Adipocyte (in vitro differentiated cells): ENCODE measurements around the gene DHRS1.
"Not testable (repeated sequence)": the region's sequence is repeated elsewhere in the genome, so short reads cannot be mapped to it uniquely, and the experiment has no call there.

Experiments
- DNase-seq: peaks from one replicate; pipeline ENCODE4 v3.0.0-alpha.2; 2015; ENCODE audit warnings: low read depth
- H3K27me3 ChIP-seq: replicated peaks from 2 replicates; pipeline ENCODE4 v1.7.0; 2013; ENCODE audit warnings: mild to moderate bottlenecking, low read length, moderate library complexity; ENCODE audit not compliant: control insufficient read depth, insufficient read depth
- H3K36me3 ChIP-seq: 2 replicates; pipeline ENCODE4 v1.7.0; 2013; ENCODE audit warnings: low read length, mild to moderate bottlenecking, moderate library complexity; ENCODE audit not compliant: control insufficient read depth, insufficient read depth, severe bottlenecking
- H3K4me1 ChIP-seq: 2 replicates; pipeline ENCODE4 v1.7.0; 2013; ENCODE audit warnings: mild to moderate bottlenecking, low read length, moderate library complexity; ENCODE audit not compliant: control insufficient read depth, insufficient read depth
- H3K4me3 ChIP-seq: 2 replicates; pipeline ENCODE4 v1.7.0; 2013; ENCODE audit warnings: mild to moderate bottlenecking, low read length, moderate library complexity
- H3K9ac ChIP-seq: 2 replicates; pipeline ENCODE4 v1.7.0; 2013; ENCODE audit warnings: mild to moderate bottlenecking, low read length, moderate library complexity
- H3K9me3 ChIP-seq: 2 replicates; pipeline ENCODE4 v1.7.0; 2013; ENCODE audit warnings: mild to moderate bottlenecking, low read length, moderate library complexity; ENCODE audit not compliant: control insufficient read depth

The DHRS1 gene

DNA sequence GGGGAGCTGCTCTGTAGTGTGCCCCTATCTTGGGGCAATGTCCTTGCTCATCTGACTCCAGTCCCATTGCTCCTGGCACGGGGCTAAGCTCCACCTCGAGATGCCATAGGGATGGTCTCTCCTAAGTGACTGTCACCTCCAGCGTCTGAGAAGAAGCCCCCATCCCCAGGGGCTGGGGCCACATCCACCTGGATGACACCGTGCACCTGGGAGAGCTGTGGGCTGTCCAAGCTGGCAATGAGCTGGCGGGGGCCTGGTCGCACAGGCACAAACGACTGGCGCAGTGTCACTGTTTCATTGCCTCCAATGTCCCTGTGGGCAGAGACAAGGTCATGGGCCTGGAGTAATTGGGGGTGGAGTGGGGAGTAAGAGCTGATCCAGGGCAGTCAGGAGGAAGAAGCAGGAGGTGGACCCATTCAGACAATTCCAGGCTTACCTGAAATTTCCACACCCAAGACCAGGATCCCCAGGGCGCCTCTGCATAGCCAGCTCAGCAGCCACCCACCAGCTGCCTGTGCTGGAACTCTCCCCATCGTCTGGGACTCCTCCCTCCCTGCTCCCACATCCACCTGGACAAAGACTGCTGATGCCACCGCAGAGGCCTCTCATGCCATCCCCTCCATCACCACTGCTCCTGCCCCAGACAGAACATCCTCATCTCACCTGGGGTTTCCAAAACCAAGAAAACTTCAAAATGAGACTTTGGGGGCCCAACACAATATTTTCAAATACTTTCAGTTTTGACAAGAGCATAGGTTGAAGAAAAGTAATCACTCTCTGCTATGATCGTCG lies 50.2 kb downstream of the DHRS1 start:
- H3K9me3 ChIP-seq: no peaks in the 10 kb centered on the region
- H3K4me1 ChIP-seq: peaks cover 13% of the 10 kb centered on the region
- no peak overlapping the region for H3K9ac ChIP-seq
- no peaks in the 10 kb centered on the region for H3K36me3 ChIP-seq
- H3K4me3 ChIP-seq: no peak overlapping the region
- DNase-seq: no peak
- H3K27me3 ChIP-seq: no peaks in the 10 kb centered on the region

GRCh38 chr14:24247422-24247821 lies 52.2 kb downstream of the DHRS1 start:
- DNase-seq: no peak

DNA sequence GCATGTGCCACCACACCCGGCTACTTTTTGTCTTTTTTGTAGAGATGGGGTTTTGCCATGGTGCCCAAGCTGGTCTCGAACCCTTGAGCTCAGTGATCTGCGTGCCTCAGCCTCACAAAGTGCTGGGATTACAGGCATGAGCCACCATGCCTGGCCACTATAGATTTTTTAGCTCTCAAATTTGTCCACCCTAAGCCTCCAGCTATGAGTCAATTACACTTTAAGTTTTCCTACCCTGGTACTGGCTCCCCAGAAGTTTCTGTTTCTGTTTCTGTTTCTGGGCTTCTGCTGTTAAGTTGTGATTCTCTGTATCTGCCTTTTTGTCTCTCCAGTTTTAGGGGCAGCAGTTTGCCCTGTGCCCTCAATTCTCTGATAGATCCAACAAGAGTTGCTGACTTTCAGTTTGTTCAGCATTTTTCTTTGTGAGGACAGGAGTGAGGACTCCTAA lies 52.8 kb downstream of the DHRS1 start:
- Histone ChIP-seq H3K4me3 (peak overlapping the region; percentile 5), H3K36me3 (no peaks in the 10 kb centered on the region), H3K27me3 (no peaks in the 10 kb centered on the region), H3K4me1 (peaks cover 18% of the 10 kb centered on the region), H3K9me3 (no peaks in the 10 kb centered on the region), H3K9ac (peak overlapping the region; percentile 55)
- peak; percentile 21 for DNase-seq

More at GRCh38 chr14:24247422-24247821, 52.2 kb downstream of the DHRS1 start:
- Histone ChIP-seq H3K27me3 (no peaks in the 10 kb centered on the region), H3K9ac (no peak overlapping the region), H3K9me3 (no peaks in the 10 kb centered on the region), H3K4me1 (peaks cover 20% of the 10 kb centered on the region), H3K4me3 (no peak overlapping the region), H3K36me3 (no peaks in the 10 kb centered on the region)

DNA sequence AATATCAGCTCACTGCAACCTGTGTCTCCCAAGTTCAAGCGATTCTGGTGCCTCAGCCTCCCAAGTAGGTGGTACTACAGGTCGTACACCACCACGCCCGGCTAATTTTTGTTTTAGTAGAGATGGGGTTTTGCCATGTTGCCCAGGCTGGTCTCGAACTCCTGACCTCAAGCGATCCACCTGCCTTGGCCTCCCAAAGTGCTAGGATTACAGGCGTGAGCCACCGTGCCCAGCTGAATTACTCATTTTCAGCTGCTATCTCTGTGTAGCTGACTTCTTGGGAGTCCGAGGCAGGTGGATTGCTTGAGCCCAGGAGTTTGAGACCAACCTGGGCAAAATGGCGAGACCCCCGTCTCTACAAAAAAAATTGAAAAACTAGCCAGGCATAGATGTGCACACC lies 54.2 kb downstream of the DHRS1 start:
- not testable (repeated sequence) for DNase-seq, H3K4me3 ChIP-seq, H3K9me3 ChIP-seq, H3K36me3 ChIP-seq, H3K9ac ChIP-seq, H3K27me3 ChIP-seq
- H3K4me1 ChIP-seq: peaks cover 29% of the 10 kb centered on the region

DNA sequence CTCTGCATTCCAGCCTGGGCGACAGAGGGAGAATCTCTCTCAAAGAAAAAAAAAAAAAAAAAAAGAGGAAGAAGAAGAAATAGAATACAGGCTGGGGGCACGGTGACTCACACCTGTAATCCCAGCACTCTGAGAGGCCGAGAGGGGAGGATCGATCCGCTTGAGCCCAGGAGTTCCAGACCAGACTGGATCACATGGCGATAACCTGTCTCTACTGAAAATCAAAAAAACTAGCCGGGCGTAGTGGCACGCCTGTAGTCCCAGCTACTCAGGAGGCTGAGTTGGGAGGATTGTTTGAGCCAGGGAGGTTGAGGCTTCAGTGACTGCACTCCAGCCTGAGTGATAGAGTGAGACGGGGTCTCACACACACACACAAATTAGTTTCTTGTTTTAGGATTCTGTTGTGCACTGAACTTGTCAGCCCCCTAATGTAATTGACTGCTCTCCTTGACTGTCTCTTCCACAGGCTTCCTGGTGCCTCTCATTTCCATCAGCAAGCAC lies 56.2 kb downstream of the DHRS1 start:
- H3K9me3 ChIP-seq: no peaks in the 10 kb centered on the region
- DNase-seq: no peak
- peaks cover 48% of the 10 kb centered on the region for H3K4me1 ChIP-seq
- H3K9ac ChIP-seq: peak overlapping the region; percentile 97
- H3K36me3 ChIP-seq: peaks cover 26% of the 10 kb centered on the region
- peak overlapping the region; percentile 93 for H3K4me3 ChIP-seq
- no peaks in the 10 kb centered on the region for H3K27me3 ChIP-seq

DNA sequence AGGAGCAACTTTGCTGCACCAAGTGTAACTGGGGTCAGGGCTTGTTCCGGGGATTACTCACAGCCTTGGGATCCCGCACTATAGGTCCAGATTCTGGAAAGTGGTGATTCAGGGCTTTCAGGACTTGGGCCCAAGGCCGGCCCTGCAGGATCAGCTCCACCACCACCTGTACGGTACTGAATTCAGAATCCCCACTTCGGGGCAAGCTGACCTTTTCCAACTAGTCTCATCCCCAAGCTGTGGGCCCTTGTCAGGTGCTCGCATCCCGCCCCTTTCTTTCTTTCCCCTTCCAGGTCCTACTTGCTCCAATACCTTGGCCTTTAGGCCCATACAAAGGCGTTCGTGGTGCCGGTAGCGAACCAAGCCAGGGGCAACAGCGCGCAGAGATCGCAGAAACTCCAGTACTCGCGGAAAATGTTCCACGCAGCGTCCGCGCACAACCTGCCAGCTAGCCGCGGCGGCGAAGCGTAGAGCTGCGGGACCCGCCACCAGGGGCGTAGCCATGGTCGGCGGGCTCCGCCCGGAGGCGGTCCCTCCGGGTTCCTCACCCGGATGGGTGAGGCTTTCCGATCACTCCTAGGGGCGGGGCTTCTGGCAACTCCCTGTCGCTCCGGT lies 57.6 kb downstream of the DHRS1 start:
- no peaks in the 10 kb centered on the region for H3K9me3 ChIP-seq
- no peaks in the 10 kb centered on the region for H3K27me3 ChIP-seq
- H3K36me3 ChIP-seq: peaks cover 41% of the 10 kb centered on the region
- peaks cover 58% of the 10 kb centered on the region for H3K4me1 ChIP-seq
- DNase-seq: peak; percentile 98
- peak overlapping the region; percentile 93 for H3K4me3 ChIP-seq
- peak overlapping the region; percentile 97 for H3K9ac ChIP-seq
